ENCODE results near the gene YPEL2.

DNA sequence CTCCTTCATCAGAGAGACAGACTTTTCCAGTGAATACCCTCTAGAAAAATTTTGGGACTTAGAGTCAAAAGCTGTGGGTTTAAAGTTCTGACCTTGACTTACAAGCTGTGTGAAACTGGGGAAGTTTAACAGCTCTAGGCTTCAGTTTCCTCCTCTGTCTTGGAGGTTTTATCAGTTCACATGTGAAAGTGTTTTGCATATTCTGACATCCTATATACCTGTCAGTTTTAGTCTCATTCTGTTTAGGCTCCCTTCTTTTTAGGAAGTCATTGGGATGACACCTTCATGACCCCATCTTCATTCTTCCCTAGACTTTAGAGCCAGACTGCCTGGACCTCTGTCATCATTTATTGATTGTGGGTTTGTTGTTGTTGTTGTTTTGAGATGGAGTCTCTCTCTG, 44.4 kb downstream of the YPEL2 start:
- TF ChIP-seq, protein P1, sequence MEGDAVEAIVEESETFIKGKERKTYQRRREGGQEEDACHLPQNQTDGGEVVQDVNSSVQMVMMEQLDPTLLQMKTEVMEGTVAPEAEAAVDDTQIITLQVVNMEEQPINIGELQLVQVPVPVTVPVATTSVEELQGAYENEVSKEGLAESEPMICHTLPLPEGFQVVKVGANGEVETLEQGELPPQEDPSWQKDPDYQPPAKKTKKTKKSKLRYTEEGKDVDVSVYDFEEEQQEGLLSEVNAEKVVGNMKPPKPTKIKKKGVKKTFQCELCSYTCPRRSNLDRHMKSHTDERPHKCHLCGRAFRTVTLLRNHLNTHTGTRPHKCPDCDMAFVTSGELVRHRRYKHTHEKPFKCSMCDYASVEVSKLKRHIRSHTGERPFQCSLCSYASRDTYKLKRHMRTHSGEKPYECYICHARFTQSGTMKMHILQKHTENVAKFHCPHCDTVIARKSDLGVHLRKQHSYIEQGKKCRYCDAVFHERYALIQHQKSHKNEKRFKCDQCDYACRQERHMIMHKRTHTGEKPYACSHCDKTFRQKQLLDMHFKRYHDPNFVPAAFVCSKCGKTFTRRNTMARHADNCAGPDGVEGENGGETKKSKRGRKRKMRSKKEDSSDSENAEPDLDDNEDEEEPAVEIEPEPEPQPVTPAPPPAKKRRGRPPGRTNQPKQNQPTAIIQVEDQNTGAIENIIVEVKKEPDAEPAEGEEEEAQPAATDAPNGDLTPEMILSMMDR (conservative IDR thresholded peaks at IDR 0.05 in 1 of 2, IDR thresholded peaks at IDR 0.05 in 1 of 2; ENCODE audit: low read depth in 1 of 2, low read length in 2 of 2), result no peak
- TF ChIP-seq EZH2 (IDR thresholded peaks at IDR 0.05; ENCODE audit: low read length, missing control alignments), result no peak
